Skeletal muscle cell (primary cell): ENCODE results near the gene NAA20.
"Not testable (repeated sequence)": the region's sequence is repeated elsewhere in the genome, so short reads cannot be mapped to it uniquely, and the experiment has no call there.

Experiments used
- DNase-seq: peaks from one replicate; pipeline ENCODE4 v3.0.0-alpha.2; 2010; ENCODE audit warnings: low read depth
- H3K4me3 ChIP-seq: 2 replicates; pipeline ENCODE4 v1.5.1; 2011; ENCODE audit warnings: low read depth, mild to moderate bottlenecking, control low read depth, low read length, moderate library complexity

The NAA20 gene

DNA sequence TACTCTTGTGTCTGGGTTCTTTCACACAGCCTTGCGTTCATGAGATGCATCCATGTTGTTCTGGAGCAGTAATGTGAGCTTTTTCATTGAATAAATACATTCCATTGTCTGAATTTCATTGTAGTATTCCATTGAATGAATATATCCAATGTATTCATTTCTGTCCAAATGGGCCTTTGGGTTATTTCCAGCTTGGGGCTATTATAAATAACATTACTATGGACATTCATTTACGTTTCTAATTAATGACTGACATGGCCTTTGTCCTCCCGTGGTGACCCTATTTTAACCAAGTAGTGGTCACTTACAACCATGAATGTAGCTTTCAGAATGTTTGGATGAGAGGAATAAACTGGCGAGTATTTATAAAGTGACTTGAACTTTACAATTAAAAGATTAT, 30.1 kb upstream of the NAA20 start:
- DNase-seq: no peak
- no peak overlapping the region for H3K4me3 ChIP-seq

DNA sequence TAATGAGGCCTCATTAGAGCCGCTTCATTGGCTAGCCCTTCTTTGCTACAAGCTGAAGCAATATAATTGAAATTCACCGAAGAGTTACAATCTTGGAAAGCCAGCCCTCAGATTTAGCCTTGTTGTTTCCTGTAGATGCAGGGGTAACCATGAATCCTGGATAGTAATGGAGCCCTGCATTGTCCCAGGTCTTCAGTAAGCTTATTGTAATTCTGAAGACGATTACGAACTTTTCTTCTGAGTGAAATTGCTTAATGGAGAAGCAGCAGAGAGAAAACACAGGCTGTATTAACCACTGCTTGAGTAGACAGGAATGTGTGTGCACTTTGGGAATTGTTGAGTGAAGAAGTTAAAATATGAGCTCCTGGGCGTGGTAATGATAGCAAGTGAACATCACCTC, 26.3 kb upstream of the NAA20 start:
- no peak for DNase-seq
- H3K4me3 ChIP-seq: no peak overlapping the region

DNA sequence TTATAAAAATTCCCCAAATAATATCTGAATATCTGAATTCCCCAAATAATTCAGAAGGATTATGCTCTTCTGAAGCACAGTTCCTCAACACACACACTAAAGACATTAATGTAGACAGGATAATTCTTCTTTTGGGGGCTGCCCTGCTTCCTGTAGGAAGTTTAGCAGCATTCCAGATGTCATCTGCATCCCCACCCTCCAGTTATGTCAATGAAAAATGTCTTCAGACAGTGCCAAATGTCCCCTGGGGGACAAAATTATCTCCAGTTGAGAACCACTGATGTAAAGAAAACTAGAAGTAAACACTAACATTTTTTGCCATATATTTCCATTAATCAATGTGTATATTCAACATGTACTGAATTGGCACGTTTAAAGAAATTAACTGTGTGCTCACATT, 25.9 kb upstream of the NAA20 start:
- no peak overlapping the region for H3K4me3 ChIP-seq
- no peak for DNase-seq

DNA sequence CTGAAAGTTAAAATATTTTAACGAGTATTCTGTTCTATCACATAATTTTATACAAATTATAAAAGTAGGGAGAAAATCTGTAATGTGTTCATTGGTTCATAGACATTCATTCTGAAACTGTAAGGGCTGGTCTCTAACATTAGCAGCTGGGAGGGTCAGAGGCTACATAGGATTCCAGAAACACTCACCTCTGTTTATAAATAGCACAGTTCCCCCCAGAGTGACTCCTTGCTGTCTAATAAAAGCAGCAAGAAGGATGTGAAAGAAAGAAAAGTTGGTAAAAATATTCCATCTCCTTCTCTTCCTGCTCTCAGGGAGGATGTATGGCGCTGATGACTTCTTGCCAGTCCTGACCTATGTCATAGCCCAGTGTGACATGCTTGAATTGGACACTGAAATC, 25.3 kb upstream of the NAA20 start:
- no peak overlapping the region for H3K4me3 ChIP-seq
- no peak for DNase-seq

DNA sequence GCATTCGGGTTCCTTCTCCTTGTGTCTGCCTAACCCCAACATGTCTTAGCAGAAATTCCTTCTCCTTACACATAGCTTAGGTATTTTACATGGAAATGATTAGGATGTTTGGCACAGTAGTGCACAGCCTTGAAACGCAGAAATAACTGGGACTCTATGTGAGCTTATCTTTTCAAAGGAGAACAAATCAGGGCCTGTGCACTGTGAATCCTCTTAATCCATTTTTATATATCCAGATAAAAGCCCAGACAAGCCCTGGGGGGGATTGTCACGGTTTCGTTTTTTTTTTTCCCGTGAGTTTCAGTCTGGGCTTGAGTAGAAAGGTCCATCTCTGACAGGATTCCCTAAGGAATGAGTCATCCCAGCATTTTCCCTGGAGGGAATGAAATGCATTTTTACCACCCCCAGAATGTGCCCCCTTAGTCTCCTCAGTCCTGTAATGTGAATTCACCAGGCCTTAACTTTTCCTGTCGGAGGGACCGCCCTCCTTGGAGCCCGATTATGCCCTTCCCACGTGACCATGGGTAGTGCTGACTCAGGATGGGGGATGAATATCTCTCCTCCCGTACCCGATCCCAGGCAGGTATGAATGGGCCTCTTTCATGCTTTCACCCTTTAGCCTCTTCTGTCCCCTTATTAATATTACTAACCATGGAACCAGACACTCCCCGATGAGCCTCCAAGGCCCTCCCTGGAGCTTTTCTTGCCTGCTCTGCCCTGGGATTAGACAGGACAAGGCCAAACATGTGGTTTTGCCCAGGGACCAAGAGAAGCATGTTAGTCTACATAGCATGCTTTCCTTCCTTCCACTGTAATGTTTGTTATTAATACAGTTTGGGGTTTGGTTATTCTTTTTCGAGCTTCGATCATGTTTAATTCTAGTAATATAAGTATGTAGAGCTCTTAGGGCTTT, 23.9 kb upstream of the NAA20 start:
- H3K4me3 ChIP-seq: peak overlapping the region; percentile 13
- peak; percentile 68 for DNase-seq

DNA sequence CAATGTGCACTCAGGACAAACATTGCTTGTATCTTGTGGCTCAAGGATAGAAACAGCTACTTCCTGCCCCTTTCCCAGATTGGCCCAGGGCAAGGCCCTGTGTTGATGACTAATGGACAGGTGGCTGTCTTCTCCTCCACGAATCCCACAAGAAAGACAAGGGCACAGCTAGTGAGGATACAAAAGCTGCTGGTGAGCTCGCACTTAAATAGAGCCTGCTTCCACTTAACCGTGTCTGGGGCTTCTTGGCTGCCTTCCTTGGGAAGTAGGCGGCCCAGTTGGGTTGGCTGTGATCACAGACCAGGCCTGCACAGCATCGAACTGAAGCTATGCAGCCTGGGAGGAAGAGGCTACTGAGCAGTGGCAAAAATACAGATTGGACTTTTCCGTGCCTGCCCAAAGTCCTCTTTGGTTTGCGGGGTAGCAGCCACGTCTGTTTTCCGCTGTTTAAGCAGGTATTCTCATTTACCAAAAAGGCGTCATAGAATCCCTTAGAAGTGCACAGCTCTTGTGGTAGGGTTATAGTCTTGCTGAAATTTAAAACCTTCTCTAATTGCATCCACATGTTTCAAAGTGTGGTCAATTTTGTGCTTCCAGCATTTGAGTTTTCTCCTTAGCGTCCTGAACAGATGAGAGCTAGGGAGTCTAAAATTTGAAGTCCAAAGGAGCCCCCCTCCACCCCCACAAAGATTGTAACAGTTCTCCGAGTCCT, 23.0 kb upstream of the NAA20 start:
- no peak for DNase-seq
- H3K4me3 ChIP-seq: no peak overlapping the region

DNA sequence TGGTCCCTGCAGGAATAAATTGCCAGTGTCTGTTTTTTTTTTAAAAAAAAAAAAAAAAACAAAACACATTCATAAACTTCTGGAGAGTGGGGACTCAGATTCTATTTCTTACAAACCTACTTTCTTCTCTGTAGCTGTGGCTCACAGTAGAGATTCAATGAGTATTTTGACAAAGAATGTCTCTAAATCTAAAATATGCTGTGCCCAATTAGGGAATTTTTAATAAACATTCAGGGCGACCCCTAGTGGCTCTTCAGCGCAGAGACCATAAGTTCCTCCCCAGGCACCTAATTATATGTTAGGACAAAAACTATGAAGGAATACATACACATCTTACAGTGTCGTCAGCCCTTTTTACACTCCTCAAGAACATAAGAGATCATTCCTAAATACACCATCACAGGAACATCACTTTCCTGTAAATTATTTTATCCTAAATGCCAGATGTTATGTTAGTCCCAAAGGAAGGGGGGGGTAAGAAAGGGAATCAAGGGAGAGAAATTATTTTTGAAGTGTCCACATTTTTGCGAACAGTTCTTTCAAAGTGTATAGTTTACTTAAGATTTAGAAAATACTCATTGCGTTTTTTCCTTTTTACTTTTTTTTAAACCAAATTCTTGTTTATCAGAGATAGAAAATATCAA, 21.8 kb upstream of the NAA20 start:
- no peak for DNase-seq
- no peak overlapping the region for H3K4me3 ChIP-seq

DNA sequence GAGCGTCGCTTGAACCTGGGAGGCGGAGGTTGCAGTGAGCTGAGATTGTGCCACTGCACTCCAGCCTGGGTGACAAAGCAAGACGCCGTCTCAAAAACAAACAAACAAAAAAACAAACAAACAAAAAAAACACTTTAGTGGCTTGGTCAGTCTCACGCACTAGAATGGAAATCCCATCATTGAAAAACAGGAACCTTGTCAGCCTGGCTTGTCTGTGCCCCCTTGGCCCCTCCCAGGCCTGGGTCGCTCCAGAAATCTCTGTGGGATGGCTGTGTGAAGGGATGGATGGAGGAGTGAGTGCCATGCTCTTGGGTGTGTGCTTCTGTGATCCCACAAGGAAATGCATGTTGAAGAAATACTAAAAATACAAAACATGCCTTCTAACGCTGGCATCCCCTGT, 20.9 kb upstream of the NAA20 start:
- DNase-seq: no peak
- no peak overlapping the region for H3K4me3 ChIP-seq

DNA sequence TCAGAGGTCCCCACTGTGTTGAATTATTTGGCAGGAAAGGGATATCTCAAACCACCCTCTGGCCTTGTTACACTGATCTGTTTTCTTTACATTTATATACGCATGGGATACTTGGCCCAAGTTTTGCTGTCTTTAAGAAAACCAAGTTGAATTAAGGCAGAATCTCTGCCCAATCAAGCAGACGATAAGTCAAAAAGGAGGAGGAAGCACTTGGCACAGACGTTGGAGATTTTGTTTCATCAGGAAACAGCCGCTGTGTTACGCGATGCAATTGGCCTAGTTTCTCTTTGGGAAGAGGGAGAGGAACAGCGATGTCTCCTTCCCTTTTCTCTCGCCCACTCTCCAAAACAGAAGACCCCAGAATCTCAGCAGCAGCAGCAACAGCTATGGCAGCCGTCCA, 20.2 kb upstream of the NAA20 start:
- H3K4me3 ChIP-seq: no peak overlapping the region
- DNase-seq: no peak

DNA sequence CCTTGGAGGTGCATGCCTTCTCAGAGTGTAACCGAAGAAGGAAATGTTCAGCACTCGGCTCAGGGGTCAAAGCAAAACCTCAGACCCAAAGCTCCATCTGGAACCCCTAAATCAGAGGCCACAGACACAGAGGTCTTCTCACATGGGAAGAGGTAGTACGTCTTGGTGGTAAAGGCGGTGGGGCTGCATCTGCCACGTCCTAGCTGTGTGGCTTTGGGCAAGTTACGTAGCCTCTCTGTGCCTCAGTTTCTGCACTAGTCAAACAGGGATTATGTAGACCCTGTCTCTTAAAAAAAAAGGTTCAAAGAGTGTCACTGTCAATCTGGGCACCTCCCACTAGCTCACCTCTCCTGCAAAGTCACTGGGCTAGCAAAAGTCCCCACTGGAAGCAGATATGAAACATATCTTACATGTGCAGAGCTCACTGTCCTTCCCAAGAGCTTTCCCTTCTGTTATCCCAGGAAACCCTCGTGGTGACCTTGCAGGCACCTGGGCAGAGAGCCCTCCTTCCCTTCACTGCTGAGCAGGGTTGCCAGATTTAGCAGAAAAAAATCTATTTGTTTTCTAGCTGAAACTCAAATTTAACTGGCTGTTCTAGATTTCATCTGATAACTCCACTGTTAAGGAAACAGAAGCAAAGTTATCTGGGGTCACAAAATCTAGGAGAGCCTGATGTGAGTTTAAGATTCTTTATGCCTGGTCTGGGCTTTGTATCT, 18.0 kb upstream of the NAA20 start:
- no peak overlapping the region for H3K4me3 ChIP-seq
- no peak for DNase-seq

DNA sequence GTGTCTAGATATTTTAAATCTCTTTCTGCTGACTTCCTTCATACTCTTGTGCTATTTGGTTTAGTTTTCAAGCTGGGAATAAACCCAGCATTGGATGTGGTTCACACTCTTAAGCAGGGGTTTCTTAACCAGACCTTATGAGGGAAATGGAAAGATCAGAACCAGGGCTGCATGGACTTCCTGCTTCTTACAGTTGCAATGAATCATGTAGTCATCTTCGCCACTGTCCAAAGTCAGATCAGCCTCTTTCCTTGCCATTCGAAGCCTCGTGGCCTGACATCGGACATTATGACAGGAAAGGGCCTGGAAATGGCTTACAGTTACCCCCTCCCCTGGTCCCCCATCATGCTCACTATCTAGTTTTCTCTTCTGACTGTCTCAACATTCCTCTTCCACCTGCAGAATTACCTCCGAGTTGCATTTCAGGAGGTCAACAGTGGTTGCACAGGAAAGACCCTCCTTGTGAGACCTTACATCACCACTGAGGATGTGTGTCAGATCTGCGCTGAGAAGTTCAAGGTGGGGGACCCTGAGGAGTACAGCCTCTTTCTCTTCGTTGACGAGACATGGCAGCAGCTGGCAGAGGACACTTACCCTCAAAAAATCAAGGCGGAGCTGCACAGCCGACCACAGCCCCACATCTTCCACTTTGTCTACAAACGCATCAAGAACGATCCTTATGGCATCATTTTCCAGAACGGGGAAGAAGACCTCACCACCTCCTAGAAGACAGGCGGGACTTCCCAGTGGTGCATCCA, 16.8 kb upstream of the NAA20 start:
- H3K4me3 ChIP-seq: no peak overlapping the region

DNA sequence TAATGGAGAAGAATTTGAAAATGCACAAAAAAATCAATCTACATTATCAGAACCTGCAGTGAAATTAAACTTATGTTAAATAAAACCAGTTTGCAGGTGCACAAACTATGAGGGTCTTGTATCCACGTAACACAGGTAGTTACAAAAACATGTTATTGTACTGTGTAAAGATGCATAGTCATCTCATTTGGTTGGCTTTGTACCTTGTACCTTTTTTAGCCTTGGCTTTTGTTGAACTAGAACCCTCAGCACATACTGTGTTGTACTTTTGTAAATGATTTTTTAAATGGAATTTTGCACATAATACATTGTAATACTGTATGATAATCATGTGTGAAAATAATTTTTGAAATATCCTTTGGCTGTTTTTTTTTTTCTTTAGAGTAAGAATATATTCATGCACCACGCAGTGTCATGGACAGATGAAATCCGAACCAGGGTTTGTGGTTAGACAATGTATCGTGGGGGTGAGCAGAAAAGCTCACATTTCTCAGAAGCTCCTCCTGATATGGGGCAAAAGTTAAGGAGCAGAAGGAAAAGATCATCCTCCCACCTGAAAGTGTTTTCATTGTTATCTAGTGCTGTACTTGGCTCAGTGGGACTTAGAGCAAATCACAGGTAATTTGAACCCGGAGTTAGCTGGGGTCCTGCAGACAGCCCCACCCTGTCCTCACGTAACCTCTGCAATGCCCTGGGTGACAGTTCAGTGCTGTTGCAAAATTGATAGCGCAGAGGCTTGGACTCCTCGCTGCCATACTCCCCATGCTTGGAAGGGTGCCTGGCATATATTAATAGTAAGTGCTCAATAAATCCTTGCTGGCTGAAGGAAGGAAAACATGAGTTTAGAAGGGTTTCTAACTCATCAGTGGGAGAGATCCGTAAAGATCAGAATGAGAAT, 14.8 kb upstream of the NAA20 start:
- H3K4me3 ChIP-seq: no peak overlapping the region
- no peak for DNase-seq

More for the DNA sequence above, 16.8 kb upstream of the NAA20 start:
- no peak for DNase-seq

DNA sequence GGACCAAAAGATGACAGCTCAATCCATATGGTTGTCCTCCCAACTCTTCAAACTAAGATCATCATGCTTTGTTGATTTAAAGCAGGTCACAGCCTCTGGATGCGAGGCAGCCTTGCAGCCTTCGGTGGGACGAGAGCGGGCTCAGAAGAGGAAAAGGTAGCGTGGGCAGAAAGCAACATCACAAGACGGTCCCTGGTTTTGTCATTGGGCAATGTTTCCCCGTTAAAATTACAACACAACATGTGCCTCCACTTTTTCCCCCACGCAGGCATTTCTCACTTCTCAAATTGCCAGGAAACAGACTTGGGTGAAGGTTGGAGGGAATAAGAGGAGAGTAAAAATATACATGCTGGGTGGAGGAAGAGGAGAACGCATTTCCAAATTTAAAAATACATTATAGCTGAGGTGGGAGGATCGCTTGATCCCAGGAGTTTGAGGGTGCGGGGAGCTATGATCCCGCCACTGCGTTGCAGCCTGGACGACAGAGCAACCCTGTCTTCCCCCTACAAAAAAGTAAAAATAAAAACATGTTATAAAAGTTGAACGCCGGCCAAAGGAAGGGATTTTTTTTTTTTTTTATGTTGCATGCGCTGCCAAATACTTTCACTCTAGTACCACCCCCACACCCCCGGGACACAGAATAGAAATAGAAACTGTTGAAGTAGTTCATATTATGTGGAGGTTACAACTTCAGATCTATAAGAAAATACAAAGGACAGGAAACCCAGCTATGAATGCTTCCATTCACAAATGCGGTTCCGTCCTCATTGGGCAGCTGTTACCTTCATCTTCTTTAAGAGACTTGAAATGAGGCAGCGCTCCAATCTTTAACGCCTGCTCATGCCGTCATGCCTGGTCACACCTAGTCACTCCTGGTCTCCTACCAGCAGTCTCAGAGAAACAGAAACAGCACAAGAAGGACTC, 13.9 kb upstream of the NAA20 start:
- peak overlapping the region; percentile 1 for H3K4me3 ChIP-seq
- peak; percentile 48 for DNase-seq

DNA sequence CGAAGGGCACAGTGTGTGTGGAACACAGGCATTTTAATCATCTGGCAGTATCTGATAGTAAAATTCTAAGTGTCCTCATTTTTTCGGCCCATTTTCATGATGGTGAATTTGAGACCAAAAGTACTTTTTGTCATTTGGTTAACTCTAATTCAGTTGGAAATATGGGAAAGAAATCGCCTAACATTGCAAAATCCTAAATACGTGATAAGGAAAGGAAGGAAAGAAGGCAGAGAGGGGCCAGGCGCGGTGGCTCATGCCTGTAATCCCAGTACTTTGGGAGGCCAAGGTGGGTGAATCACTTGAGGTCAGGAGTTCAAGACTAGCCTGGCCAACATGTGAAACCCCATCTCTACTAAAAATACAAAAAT, 13.2 kb upstream of the NAA20 start:
- peak overlapping the region; percentile 1 for H3K4me3 ChIP-seq
- DNase-seq: not testable (repeated sequence)

DNA sequence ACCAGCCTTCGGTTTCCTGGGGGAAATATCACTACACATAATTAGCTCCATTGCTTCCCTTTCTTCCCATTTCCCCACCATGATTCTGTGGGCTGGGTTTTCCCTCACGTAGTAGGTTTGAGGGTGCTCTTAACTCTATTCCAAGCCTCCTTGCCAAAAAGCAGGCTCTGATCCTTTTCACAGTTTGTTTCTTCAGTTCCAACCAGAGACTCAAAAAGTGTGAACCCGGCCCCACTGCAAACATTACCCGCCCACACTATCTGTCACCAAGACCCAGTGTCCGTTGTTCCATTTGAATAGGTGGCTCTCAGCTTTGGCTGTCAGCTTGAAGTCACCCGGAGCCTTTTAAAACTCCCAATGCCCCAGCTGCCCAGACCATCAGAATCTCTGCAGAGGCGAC, 11.8 kb upstream of the NAA20 start:
- no peak overlapping the region for H3K4me3 ChIP-seq
- no peak for DNase-seq

DNA sequence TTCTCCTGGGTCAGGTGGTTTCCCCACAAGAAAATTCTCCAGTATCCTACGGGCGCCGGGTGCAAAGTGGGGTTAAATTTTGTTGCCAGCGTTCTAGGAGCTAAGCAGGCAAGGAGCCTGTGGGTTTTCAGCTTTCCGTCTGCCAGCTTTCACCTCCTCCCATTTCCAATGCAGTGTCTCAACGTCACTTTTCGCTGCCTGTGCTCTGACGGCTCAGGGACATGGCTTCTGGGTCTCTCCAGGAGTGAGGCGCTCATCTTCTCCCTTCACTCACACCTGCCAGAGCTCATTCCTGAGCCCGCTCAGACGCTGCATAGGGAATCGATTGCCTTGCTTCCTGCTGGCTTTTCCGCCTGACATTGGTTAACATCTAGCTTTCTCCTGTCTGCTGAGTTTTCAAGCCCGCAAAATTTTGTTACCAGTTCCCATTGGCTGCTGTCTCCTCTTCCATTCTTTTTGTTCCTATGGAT, 7.3 kb upstream of the NAA20 start:
- no peak overlapping the region for H3K4me3 ChIP-seq
- no peak for DNase-seq
